Measurements from ENCODE around the gene CDIPT.

DNA sequence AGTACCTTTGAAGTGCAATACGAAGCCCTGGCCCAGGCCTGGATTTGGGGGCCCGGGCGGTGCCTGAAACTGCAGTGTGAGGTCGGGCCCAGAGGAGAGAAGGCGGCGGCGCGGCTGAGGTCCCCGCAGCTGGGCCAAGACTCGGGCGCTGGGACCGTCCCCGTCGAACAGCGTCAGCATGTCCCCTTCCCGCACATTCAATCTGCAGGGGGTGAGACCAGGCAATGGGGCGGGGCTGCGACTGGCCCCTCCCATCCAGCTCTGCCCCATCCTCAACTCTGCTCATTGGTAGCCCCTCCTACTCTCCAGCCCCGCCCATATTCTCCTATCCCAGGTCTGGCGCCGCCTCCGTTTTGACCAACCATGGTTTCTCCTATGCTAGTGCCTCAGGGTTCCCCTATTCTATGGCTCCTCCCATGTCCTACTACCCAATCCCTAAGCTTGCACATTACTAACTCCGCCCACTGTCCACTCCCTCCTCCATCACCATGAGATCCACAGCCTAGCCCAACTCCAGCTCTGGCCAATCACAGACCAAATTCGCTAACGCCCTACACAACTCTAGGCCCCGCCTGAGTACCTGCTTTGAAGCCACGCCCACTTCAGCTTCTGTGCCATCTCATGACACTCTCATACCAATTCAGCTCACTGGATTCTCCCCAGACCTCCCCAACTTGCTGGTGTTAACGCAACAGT is 14.4 kb upstream of the CDIPT start:
- no peak for TF ChIP-seq POLR2A (IDR thresholded peaks at IDR 0.05)
- TF ChIP-seq, protein P1, sequence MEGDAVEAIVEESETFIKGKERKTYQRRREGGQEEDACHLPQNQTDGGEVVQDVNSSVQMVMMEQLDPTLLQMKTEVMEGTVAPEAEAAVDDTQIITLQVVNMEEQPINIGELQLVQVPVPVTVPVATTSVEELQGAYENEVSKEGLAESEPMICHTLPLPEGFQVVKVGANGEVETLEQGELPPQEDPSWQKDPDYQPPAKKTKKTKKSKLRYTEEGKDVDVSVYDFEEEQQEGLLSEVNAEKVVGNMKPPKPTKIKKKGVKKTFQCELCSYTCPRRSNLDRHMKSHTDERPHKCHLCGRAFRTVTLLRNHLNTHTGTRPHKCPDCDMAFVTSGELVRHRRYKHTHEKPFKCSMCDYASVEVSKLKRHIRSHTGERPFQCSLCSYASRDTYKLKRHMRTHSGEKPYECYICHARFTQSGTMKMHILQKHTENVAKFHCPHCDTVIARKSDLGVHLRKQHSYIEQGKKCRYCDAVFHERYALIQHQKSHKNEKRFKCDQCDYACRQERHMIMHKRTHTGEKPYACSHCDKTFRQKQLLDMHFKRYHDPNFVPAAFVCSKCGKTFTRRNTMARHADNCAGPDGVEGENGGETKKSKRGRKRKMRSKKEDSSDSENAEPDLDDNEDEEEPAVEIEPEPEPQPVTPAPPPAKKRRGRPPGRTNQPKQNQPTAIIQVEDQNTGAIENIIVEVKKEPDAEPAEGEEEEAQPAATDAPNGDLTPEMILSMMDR (IDR thresholded peaks at IDR 0.05) = no peak
